Smooth muscle cell (in vitro differentiated cells): Measurements from ENCODE around the gene ZRANB1. TPM values are rescaled to one million over a fixed set of nuclear protein-coding genes. Genes with fewer than 3 reads are reported as not detected.

Source experiments
- DNase-seq: peaks from one replicate; lab custom pipeline; 2025; ENCODE audit not compliant: unreplicated experiment; lab: John Stamatoyannopoulos, UW
- H2AFZ ChIP-seq: fragments of 200-600 bp; sonication (generic); 2 replicates; pipeline ENCODE4 v1.6.0; 2016; ENCODE audit warnings: antibody characterized with exemption, low read depth, mild to moderate bottlenecking
- H3F3A ChIP-seq: fragments of 200-600 bp; sonication (generic); 2 replicates; pipeline ENCODE4 v1.6.0; 2017; ENCODE audit warnings: antibody characterized with exemption, low read depth
- H3K27ac ChIP-seq: fragments of 200-600 bp; sonication (generic); 2 replicates; pipeline ENCODE4 v1.5.1; 2016; ENCODE audit warnings: low read depth, mild to moderate bottlenecking
- H3K27me3 ChIP-seq: fragments of 200-600 bp; sonication (generic); 2 replicates; pipeline ENCODE4 v1.6.1; 2016; ENCODE audit warnings: low read depth, mild to moderate bottlenecking
- H3K36me3 ChIP-seq: fragments of 200-600 bp; sonication (generic); 2 replicates; pipeline ENCODE4 v1.5.1; 2016; ENCODE audit warnings: low read depth
- H3K4me1 ChIP-seq: fragments of 200-600 bp; sonication (generic); 2 replicates; pipeline ENCODE4 v1.5.1; 2016; ENCODE audit warnings: low read depth
- H3K4me2 ChIP-seq: fragments of 200-600 bp; sonication (generic); 2 replicates; pipeline ENCODE4 v1.6.0; 2016; ENCODE audit warnings: mild to moderate bottlenecking
- H3K4me3 ChIP-seq: fragments of 200-600 bp; sonication (generic); 2 replicates; pipeline ENCODE4 v1.5.1; 2016; ENCODE audit warnings: mild to moderate bottlenecking
- H3K79me2 ChIP-seq: fragments of 200-600 bp; sonication (generic); 2 replicates; pipeline ENCODE4 v1.6.0; 2016; ENCODE audit warnings: low read depth, mild to moderate bottlenecking
- H3K9ac ChIP-seq: fragments of 200-600 bp; sonication (generic); 2 replicates; pipeline ENCODE4 v1.6.0; 2016; ENCODE audit warnings: low read depth
- H3K9me3 ChIP-seq: fragments of 200-600 bp; sonication (generic); replicated peaks from 2 replicates; pipeline ENCODE4 v1.5.1; 2016; ENCODE audit warnings: low read depth
- H4K20me1 ChIP-seq: fragments of 200-600 bp; sonication (generic); 2 replicates; pipeline ENCODE4 v1.6.0; 2016; ENCODE audit warnings: low read depth
- CTCF ChIP-seq: fragments of 200-600 bp; sonication (generic); IDR thresholded peaks from 2 replicates; pipeline ENCODE4 v1.5.1; 2017; ENCODE audit warnings: borderline replicate concordance, mild to moderate bottlenecking, antibody characterized with exemption; ENCODE audit not compliant: insufficient read depth, poor library complexity, severe bottlenecking
- WGBS: methylation state at CpG from one replicate; pipeline ENCODE4 v1.1.7; 2016; ENCODE audit warnings: low lambda C conversion rate; 5-methylcytosine and 5-hydroxymethylcytosine counted together
- polyA plus RNA-seq: library from polyadenylated mRNA; unstranded; fragments of >200 nt; fragmentation: Nextera tagmentation; extraction: Ambion mirVana; gene quantifications from 2 replicates; pipeline ENCODE4 v1.2.1, GENCODE V29; 2016
- total RNA-seq: library from RNA; depleted of rRNA; stranded (reverse); fragments of >200 nt; gene quantifications from 2 replicates; pipeline ENCODE4 v1.2.3, GENCODE V29; 2014

The ZRANB1 gene
- total and polyA plus RNA-seq, 2 experiments from 2014 or later, result 7.5 to 24.1 TPM

GRCh38 chr10:124992462-124993344, 50.8 kb downstream of the ZRANB1 start:
- no peaks in the 10 kb centered on the region for H3K27me3 ChIP-seq
- H2AFZ ChIP-seq, result no peak overlapping the region
- H3K36me3 ChIP-seq, result no peaks in the 10 kb centered on the region
- H4K20me1 ChIP-seq, result peaks cover 20% of the 10 kb centered on the region
- no peaks in the 10 kb centered on the region for H3K4me1 ChIP-seq
- WGBS, result 91% methylated on average over 20 of the region's 20 CpGs
- H3K9ac ChIP-seq, result no peak overlapping the region
- peak; percentile 45 for TF ChIP-seq CTCF
- H3K4me3 ChIP-seq, result no peak overlapping the region
- no peak for DNase-seq
- H3F3A ChIP-seq, result peaks cover 4% of the 10 kb centered on the region
- no peaks in the 10 kb centered on the region for H3K9me3 ChIP-seq
- no peaks in the 10 kb centered on the region for H3K79me2 ChIP-seq
- no peak overlapping the region for H3K4me2 ChIP-seq
- no peak overlapping the region for H3K27ac ChIP-seq

GRCh38 chr10:124993345-124993708, 51.4 kb downstream of the ZRANB1 start:
- 99% methylated on average over 4 of the region's 4 CpGs for WGBS
- no peak for TF ChIP-seq CTCF

GRCh38 chr10:124993736-124994451, 52.0 kb downstream of the ZRANB1 start:
- no peaks in the 10 kb centered on the region for H3K9me3 ChIP-seq
- H2AFZ ChIP-seq, result no peak overlapping the region
- no peak for TF ChIP-seq CTCF
- H3K36me3 ChIP-seq, result no peaks in the 10 kb centered on the region
- 95% methylated on average over 20 of the region's 21 CpGs for WGBS
- H3K9ac ChIP-seq, result no peak overlapping the region
- no peaks in the 10 kb centered on the region for H3K4me1 ChIP-seq
- no peak overlapping the region for H3K4me2 ChIP-seq
- no peak for DNase-seq
- H3K79me2 ChIP-seq, result no peaks in the 10 kb centered on the region
- no peak overlapping the region for H3K4me3 ChIP-seq
- H3K27me3 ChIP-seq, result no peaks in the 10 kb centered on the region
- no peak overlapping the region for H3K27ac ChIP-seq
- peaks cover 4% of the 10 kb centered on the region for H3F3A ChIP-seq
- peaks cover 23% of the 10 kb centered on the region for H4K20me1 ChIP-seq

More at GRCh38 chr10:124993345-124993708, 51.4 kb downstream of the ZRANB1 start:
- H3K4me3 ChIP-seq, result no peak overlapping the region
- H3K27ac ChIP-seq, result no peak overlapping the region
- no peaks in the 10 kb centered on the region for H3K36me3 ChIP-seq
- no peak overlapping the region for H2AFZ ChIP-seq
- H3K79me2 ChIP-seq, result no peaks in the 10 kb centered on the region
- no peak overlapping the region for H3K4me2 ChIP-seq
- H3K9me3 ChIP-seq, result no peaks in the 10 kb centered on the region
- H3F3A ChIP-seq, result peaks cover 4% of the 10 kb centered on the region
- no peak for DNase-seq
- H3K27me3 ChIP-seq, result no peaks in the 10 kb centered on the region
- H3K4me1 ChIP-seq, result no peaks in the 10 kb centered on the region
- H4K20me1 ChIP-seq, result peaks cover 18% of the 10 kb centered on the region
- H3K9ac ChIP-seq, result no peak overlapping the region
